Thoracic aorta (tissue), 2 donors: Measurements from ENCODE around the gene TIMM44. TPM values are rescaled to one million over a fixed set of nuclear protein-coding genes. Genes with fewer than 3 reads are reported as not detected.

Experiments used
- ATAC-seq: fragments of 150-250 bp; one replicate; pipeline ENCODE4 v1.8.0; 2017; ENCODE audit warnings: low read depth; ENCODE audit not compliant: insufficient number of reproducible peaks, low FRiP score
- DNase-seq: peaks from one replicate; pipeline ENCODE4 v3.0.0-alpha.2; 2020; ENCODE audit warnings: low spot score
- H3K27ac ChIP-seq, 2 donors: fragments of 200-600 bp; sonication (generic); 1 replicate in 1 of 2; 2 replicates in 1 of 2; pipeline ENCODE4 v1.5.1; 2016; ENCODE audit warnings: mild to moderate bottlenecking in 2 of 2, moderate library complexity in 2 of 2
- H3K27me3 ChIP-seq: fragments of 200-600 bp; sonication (generic); replicated peaks from 2 replicates; pipeline ENCODE4 v1.6.0; 2016; ENCODE audit warnings: mild to moderate bottlenecking; ENCODE audit not compliant: insufficient read depth
- H3K36me3 ChIP-seq: fragments of 200-600 bp; sonication (generic); one replicate; pipeline ENCODE4 v1.5.1; 2016
- H3K4me1 ChIP-seq, 2 donors: fragments of 200-600 bp; sonication (generic); 1 replicate in 1 of 2; 2 replicates in 1 of 2; pipeline versions ENCODE4 v1.5.1 to v1.6.0; 2016; ENCODE audit warnings: low read depth in 2 of 2, mild to moderate bottlenecking in 1 of 2; ENCODE audit not compliant: control insufficient read depth in 1 of 2
- H3K4me3 ChIP-seq: fragments of 200-600 bp; sonication (generic); 2 replicates; pipeline ENCODE4 v1.5.1; 2016; ENCODE audit warnings: mild to moderate bottlenecking
- H3K9me3 ChIP-seq: fragments of 200-600 bp; sonication (generic); 2 replicates; pipeline ENCODE4 v1.5.1; 2016
- total RNA-seq, 2 donors: library from RNA; depleted of rRNA; stranded (reverse); fragments of >200 nt; gene quantifications; one replicate each; pipeline versions ENCODE4 v1.1.0 to v1.2.3, GENCODE V29; 2016
- TF ChIP-seq, protein P1 (sequence below): fragments of 200-600 bp; sonication (generic); IDR thresholded peaks from one replicate; pipeline ENCODE4 v1.5.1; 2019; ENCODE audit warnings: antibody characterized with exemption

TIMM44 gene
- total RNA-seq, 2 donors from 2014 or later: 51.2 to 77.6 TPM

DNA sequence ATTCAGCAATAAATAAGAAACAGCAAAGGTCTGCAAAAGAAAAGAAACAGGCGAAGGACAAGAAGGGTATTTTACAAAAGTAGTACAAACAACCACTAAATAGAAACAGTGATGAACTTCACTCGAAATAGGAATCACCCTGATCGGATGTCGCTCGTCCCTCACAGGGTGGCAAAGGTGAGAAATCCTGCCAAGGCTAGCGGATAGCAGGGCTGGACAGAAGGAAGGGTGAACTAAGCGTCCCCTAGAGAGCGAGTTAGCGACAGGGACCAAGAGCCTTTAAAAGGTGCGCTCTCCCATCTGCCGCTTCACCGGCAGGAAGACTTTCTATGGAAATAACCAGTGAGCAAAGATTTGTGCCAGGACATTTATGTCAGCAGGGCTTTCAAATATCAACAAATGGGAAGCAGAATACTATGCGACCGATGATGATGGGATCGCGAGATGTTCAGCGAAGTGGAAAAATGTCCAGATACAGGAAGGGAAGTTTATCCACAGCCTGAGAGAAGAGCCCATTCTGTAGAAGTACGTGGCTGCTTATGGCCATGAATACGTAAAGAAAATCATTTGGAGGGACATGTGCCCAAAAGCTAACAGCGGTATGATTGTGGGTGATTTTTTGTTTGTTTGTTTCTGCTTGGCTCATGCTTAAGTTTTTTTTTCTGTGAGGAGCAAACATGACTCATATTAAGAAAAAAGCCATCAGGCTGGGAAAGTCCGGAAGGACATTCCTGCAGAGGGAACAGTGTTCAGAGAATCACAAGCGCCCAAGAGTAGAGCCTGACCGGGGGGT is 43.1 kb upstream of the TIMM44 start:
- Histone ChIP-seq H3K4me3 (no peak overlapping the region), H3K27me3 (no peaks in the 10 kb centered on the region), H3K36me3 (peaks cover 48% of the 10 kb centered on the region), H3K27ac (no peak overlapping the region), H3K4me1 (peaks cover 5 to 8% of the 10 kb centered on the region in 2 donors), H3K9me3 (no peaks in the 10 kb centered on the region)
- TF ChIP-seq, protein P1, sequence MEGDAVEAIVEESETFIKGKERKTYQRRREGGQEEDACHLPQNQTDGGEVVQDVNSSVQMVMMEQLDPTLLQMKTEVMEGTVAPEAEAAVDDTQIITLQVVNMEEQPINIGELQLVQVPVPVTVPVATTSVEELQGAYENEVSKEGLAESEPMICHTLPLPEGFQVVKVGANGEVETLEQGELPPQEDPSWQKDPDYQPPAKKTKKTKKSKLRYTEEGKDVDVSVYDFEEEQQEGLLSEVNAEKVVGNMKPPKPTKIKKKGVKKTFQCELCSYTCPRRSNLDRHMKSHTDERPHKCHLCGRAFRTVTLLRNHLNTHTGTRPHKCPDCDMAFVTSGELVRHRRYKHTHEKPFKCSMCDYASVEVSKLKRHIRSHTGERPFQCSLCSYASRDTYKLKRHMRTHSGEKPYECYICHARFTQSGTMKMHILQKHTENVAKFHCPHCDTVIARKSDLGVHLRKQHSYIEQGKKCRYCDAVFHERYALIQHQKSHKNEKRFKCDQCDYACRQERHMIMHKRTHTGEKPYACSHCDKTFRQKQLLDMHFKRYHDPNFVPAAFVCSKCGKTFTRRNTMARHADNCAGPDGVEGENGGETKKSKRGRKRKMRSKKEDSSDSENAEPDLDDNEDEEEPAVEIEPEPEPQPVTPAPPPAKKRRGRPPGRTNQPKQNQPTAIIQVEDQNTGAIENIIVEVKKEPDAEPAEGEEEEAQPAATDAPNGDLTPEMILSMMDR: no peak
- ATAC-seq: no peak
- DNase-seq: no peak

DNA sequence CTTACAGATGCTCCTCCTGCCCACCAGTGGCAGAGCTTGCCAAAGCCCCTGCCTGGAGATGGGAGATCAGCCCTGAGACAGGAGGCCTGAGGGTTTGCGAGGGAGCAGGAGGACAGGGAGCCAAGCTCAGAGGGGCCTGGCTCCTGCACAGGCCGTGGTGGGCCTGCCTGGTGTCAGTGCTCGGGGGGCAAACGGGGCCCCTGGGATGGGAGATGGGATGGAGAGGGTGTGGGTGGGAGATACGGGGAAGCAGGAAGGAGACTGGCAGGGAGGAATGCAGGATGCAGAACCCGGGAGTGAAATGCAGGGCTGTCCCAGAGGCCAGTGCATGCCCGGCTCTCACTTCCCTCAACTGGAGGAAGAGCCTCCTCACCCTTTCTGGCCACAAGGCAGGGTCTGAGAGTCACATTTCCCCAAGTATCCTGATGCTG is 42.0 kb upstream of the TIMM44 start:
- ATAC-seq (no peak), DNase-seq (no peak)
- no peaks in the 10 kb centered on the region for H3K27me3 ChIP-seq
- no peak overlapping the region for H3K4me3 ChIP-seq
- H3K36me3 ChIP-seq: peaks cover 45% of the 10 kb centered on the region
- no peak overlapping the region for H3K27ac ChIP-seq
- TF ChIP-seq, protein P1: no peak
- no peaks in the 10 kb centered on the region for H3K9me3 ChIP-seq
- peaks cover 5 to 8% of the 10 kb centered on the region in 2 donors for H3K4me1 ChIP-seq

DNA sequence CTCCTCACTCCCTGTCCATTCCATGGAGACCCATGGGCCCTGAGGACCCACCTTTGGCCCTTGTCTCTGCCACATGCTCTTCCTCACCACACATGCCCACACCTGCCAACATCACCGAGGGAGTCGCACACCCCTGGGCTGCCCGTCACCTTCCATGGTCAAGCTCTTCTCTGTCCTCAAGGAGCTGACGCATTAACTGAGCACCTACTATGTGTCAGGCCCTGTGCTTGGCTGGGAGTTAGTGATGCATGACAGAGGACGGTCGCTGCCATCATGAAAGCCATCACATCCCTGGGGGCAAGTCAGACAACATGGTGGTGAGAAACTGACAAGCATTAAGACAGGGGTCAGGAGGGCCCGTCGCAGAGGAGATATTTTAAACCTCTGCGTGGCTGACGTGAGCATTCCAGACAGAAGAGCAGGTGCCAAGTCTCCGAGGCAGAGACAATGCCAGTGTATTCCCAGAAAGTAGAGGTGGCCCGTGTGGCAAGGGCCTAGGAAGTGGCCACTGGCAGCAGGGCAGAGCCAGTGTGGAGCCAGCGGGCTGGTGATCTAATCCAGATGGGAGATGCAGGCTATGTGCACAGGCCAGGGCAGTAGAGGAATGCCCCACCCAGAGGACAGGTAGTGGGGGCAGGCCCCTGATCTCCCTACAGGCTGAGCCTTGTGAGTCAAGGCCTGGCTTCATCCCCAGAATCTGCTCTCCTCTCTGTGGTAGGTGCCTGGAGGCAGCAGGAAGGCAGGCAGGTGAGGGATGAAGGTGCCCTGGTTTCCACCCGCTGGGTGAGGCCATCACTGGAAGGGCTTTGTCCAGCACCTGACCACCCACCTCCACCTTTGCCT is 40.8 kb upstream of the TIMM44 start:
- H3K9me3 ChIP-seq: no peaks in the 10 kb centered on the region
- peaks cover 5 to 8% of the 10 kb centered on the region in 2 donors for H3K4me1 ChIP-seq
- ATAC-seq (no peak), DNase-seq (no peak)
- H3K36me3 ChIP-seq: peaks cover 48% of the 10 kb centered on the region
- H3K4me3 ChIP-seq: no peak overlapping the region
- no peak overlapping the region for H3K27ac ChIP-seq
- H3K27me3 ChIP-seq: no peaks in the 10 kb centered on the region
- TF ChIP-seq, protein P1: no peak

DNA sequence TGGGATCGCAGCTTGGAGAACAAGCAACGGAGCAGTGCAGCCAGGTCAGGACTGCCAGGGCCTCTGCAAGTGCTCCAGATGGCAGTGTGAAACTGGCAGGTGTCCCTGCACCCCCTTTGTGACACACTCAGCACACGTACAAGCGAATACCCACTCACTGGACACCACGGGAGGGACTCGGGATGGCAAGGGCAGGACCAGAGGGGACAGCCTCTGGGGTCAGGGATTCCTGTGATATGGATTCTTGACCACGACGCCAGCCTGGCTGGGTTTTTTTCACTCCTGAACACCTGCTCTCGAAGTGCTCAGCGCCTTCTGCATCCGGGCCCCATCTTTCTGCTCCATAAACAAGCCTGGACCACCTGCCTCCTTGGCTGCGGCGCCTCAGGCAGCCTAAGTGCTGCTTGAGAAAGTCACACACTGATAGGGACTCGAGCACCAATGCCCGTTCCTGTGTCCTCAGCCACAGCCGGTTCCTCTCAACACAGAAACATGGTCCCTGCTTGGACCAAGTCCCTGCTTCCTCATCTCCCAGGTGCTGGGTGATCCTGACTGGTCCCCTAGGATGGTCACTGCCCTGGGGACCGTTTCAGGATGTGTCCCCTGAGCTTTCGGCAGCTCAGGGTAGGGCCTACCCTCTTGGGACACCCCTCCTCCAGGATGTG is 40.0 kb upstream of the TIMM44 start:
- DNase-seq (no peak), ATAC-seq (no peak)
- no peak overlapping the region for H3K4me3 ChIP-seq
- H3K27ac ChIP-seq: no peak overlapping the region
- TF ChIP-seq, protein P1: no peak
- no peaks in the 10 kb centered on the region for H3K27me3 ChIP-seq
- H3K4me1 ChIP-seq: peaks cover 5 to 8% of the 10 kb centered on the region in 2 donors
- H3K9me3 ChIP-seq: no peaks in the 10 kb centered on the region
- H3K36me3 ChIP-seq: peaks cover 41% of the 10 kb centered on the region
